ENCODE data around the gene ACOXL. TPM values are rescaled to one million over a fixed set of nuclear protein-coding genes. Genes with fewer than 3 reads are reported as not detected.
A peak's percentile ranks its signal among the peaks of the same experiment; 100 is the strongest.

ACOXL gene
- total and polyA plus RNA-seq, 3 experiments from 2014 or later = 0.27 TPM; not detected in 2

GRCh38 chr2:111111101-111111755 lies 378.9 kb downstream of the ACOXL start:
- Mint-ChIP-seq H3K36me3 (peaks cover 0 to 4% (median under 1%) of the 10 kb centered on the region in 3 donors), H3K9me3 (no peaks in the 10 kb centered on the region), H3K27me3 (peaks cover 20 to 63% of the 10 kb centered on the region in 2 donors), H3K27ac (no peak overlapping the region), H3K4me1 (peaks cover 0 to 3% (median under 1%) of the 10 kb centered on the region in 3 donors), H3K4me3 (no peak overlapping the region)
- Histone ChIP-seq H3K27me3 (ENCODE audit: insufficient read depth, low read length, poor library complexity, severe bottlenecking) (peaks cover 4% of the 10 kb centered on the region), H3K36me3 (ENCODE audit: insufficient read depth, low read length) (no peaks in the 10 kb centered on the region), H3K27ac (ENCODE audit: low read depth, low read length) (no peak overlapping the region), H3K4me3 (ENCODE audit: low read length) (no peak overlapping the region), H3K9me3 (ENCODE audit: low read length) (no peaks in the 10 kb centered on the region), H3K4me1 (ENCODE audit: insufficient read depth, low read length) (no peaks in the 10 kb centered on the region)
- POLR2A ChIA-PET = no interaction called here
- no peak for DNase-seq
- CTCF ChIA-PET = no interaction called here

- ChIA-PET POLR2A (no interaction called here), CTCF (interaction anchor here (1.6 kb wide), 1 partner anchor 302 kb away, joined by 3 read pairs; no protein-coding TSS in a partner anchor)
- H3K4me1 Mint-ChIP-seq = peaks cover 24 to 28% (median 26%) of the 10 kb centered on the region in 3 donors
- Histone ChIP-seq H3K9me3 (ENCODE audit: low read length) (no peaks in the 10 kb centered on the region), H3K4me1 (ENCODE audit: insufficient read depth, low read length) (peaks cover 21% of the 10 kb centered on the region), H3K4me3 (ENCODE audit: low read length) (no peak overlapping the region), H3K27me3 (ENCODE audit: insufficient read depth, low read length, poor library complexity, severe bottlenecking) (peaks cover 21% of the 10 kb centered on the region), H3K36me3 (ENCODE audit: insufficient read depth, low read length) (no peaks in the 10 kb centered on the region), H3K27ac (ENCODE audit: low read depth, low read length) (no peak overlapping the region)
- H3K27ac Mint-ChIP-seq = peak overlapping the region in 1 of 8 donors; percentile 2
- no peak for DNase-seq
- H3K36me3 Mint-ChIP-seq = peaks cover 0 to 4% (median 0%) of the 10 kb centered on the region in 3 donors
- H3K9me3 Mint-ChIP-seq = no peaks in the 10 kb centered on the region
- H3K27me3 Mint-ChIP-seq = peaks cover 33 to 79% of the 10 kb centered on the region in 2 donors
- H3K4me3 Mint-ChIP-seq = no peak overlapping the region
These were observed 381.5 kb downstream of the ACOXL start for GRCh38 chr2:111113838-111114237.

- peaks cover 31% of the 10 kb centered on the region for H3K27me3 ChIP-seq (ENCODE audit: insufficient read depth, low read length, poor library complexity, severe bottlenecking)
- CTCF ChIA-PET = interaction anchor here (1.4 to 2.5 kb wide), 3 partner anchors 10 to 308 kb away, joined by 4 to 12 read pairs (median 6); no protein-coding TSS in a partner anchor
These were observed 383.8 kb downstream of the ACOXL start for GRCh38 chr2:111116011-111116746.

GRCh38 chr2:111116843-111117597 lies 384.6 kb downstream of the ACOXL start:
- peak; percentile 32 to 78 (median 55) for DNase-seq
- peaks cover 31% of the 10 kb centered on the region for H3K27me3 ChIP-seq (ENCODE audit: insufficient read depth, low read length, poor library complexity, severe bottlenecking)
- Mint-ChIP-seq H3K36me3 (peaks cover 0 to 10% (median 4%) of the 10 kb centered on the region in 3 donors), H3K4me3 (peak overlapping the region; percentile 79 to 96 (median 87)), H3K9me3 (no peaks in the 10 kb centered on the region), H3K4me1 (peaks cover 31 to 42% (median 37%) of the 10 kb centered on the region in 3 donors), H3K27ac (peak overlapping the region in 5 of 8 donors; percentile 3 to 76 (median 28)), H3K27me3 (peaks cover 33 to 65% of the 10 kb centered on the region in 2 donors)
- no peak overlapping the region for H3K27ac ChIP-seq (ENCODE audit: low read depth, low read length)
- CTCF ChIA-PET = interaction anchor here (0.7 to 2.5 kb wide), 9 partner anchors 9 to 309 kb away, joined by 3 to 12 read pairs (median 4); no protein-coding TSS in a partner anchor
- H3K4me3 ChIP-seq (ENCODE audit: low read length) = peak overlapping the region; percentile 65
- POLR2A ChIA-PET = no interaction called here
- H3K36me3 ChIP-seq (ENCODE audit: insufficient read depth, low read length) = no peaks in the 10 kb centered on the region
- H3K4me1 ChIP-seq (ENCODE audit: insufficient read depth, low read length) = peaks cover 33% of the 10 kb centered on the region
- no peaks in the 10 kb centered on the region for H3K9me3 ChIP-seq (ENCODE audit: low read length)

More at GRCh38 chr2:111116011-111116746, 383.8 kb downstream of the ACOXL start:
- Mint-ChIP-seq H3K9me3 (no peaks in the 10 kb centered on the region), H3K27me3 (peaks cover 34 to 69% of the 10 kb centered on the region in 2 donors), H3K36me3 (peaks cover 0 to 5% (median 4%) of the 10 kb centered on the region in 3 donors), H3K27ac (peak overlapping the region in 3 of 8 donors; percentile 15 to 44 (median 31)), H3K4me3 (peak overlapping the region in 5 of 7 donors; percentile 20 to 87 (median 79)), H3K4me1 (peaks cover 31 to 42% (median 37%) of the 10 kb centered on the region in 3 donors)
- no peaks in the 10 kb centered on the region for H3K36me3 ChIP-seq (ENCODE audit: insufficient read depth, low read length)
- H3K27ac ChIP-seq (ENCODE audit: low read depth, low read length) = no peak overlapping the region
- POLR2A ChIA-PET = no interaction called here
- H3K4me3 ChIP-seq (ENCODE audit: low read length) = no peak overlapping the region
- H3K9me3 ChIP-seq (ENCODE audit: low read length) = no peaks in the 10 kb centered on the region
- H3K4me1 ChIP-seq (ENCODE audit: insufficient read depth, low read length) = peaks cover 33% of the 10 kb centered on the region
- no peak for DNase-seq

GRCh38 chr2:111117598-111118480 lies 385.5 kb downstream of the ACOXL start:
- peaks cover 0 to 12% (median 0%) of the 10 kb centered on the region in 3 donors for H3K36me3 Mint-ChIP-seq
- peaks cover 33 to 58% of the 10 kb centered on the region in 2 donors for H3K27me3 Mint-ChIP-seq
- peak overlapping the region in 7 of 8 donors; percentile 16 to 91 (median 74) for H3K27ac Mint-ChIP-seq
- Histone ChIP-seq H3K27me3 (ENCODE audit: insufficient read depth, low read length, poor library complexity, severe bottlenecking) (peaks cover 31% of the 10 kb centered on the region), H3K27ac (ENCODE audit: low read depth, low read length) (no peak overlapping the region), H3K9me3 (ENCODE audit: low read length) (no peaks in the 10 kb centered on the region), H3K4me1 (ENCODE audit: insufficient read depth, low read length) (peaks cover 33% of the 10 kb centered on the region), H3K4me3 (ENCODE audit: low read length) (peak overlapping the region; percentile 65), H3K36me3 (ENCODE audit: insufficient read depth, low read length) (no peaks in the 10 kb centered on the region)
- CTCF ChIA-PET = interaction anchor here (0.7 to 2.5 kb wide), 9 partner anchors 8 to 310 kb away, joined by 3 to 12 read pairs (median 4); no protein-coding TSS in a partner anchor
- peak in 2 of 5 donors; percentile 25 to 49 for DNase-seq
- peaks cover 31 to 42% (median 37%) of the 10 kb centered on the region in 3 donors for H3K4me1 Mint-ChIP-seq
- POLR2A ChIA-PET = no interaction called here
- H3K4me3 Mint-ChIP-seq = peak overlapping the region; percentile 83 to 96 (median 90)
- H3K9me3 Mint-ChIP-seq = no peaks in the 10 kb centered on the region

GRCh38 chr2:111118481-111118980 lies 386.2 kb downstream of the ACOXL start:
- no peaks in the 10 kb centered on the region for H3K9me3 ChIP-seq (ENCODE audit: low read length)
- H3K4me3 ChIP-seq (ENCODE audit: low read length) = peak overlapping the region; percentile 65
- H3K27ac Mint-ChIP-seq = peak overlapping the region in 7 of 8 donors; percentile 16 to 91 (median 74)
- peaks cover 31% of the 10 kb centered on the region for H3K27me3 ChIP-seq (ENCODE audit: insufficient read depth, low read length, poor library complexity, severe bottlenecking)
- peak overlapping the region; percentile 83 to 96 (median 90) for H3K4me3 Mint-ChIP-seq
- H3K36me3 ChIP-seq (ENCODE audit: insufficient read depth, low read length) = no peaks in the 10 kb centered on the region
- DNase-seq = peak in 1 of 5 donors; percentile 44
- peaks cover 34 to 45% (median 41%) of the 10 kb centered on the region in 3 donors for H3K4me1 Mint-ChIP-seq
- peaks cover 0 to 16% (median 0%) of the 10 kb centered on the region in 3 donors for H3K36me3 Mint-ChIP-seq
- POLR2A ChIA-PET = no interaction called here
- H3K9me3 Mint-ChIP-seq = no peaks in the 10 kb centered on the region
- peaks cover 33 to 52% of the 10 kb centered on the region in 2 donors for H3K27me3 Mint-ChIP-seq
- peaks cover 36% of the 10 kb centered on the region for H3K4me1 ChIP-seq (ENCODE audit: insufficient read depth, low read length)
- CTCF ChIA-PET = interaction anchor here (2.2 to 2.5 kb wide), 2 partner anchors 7 to 306 kb away, joined by 6 to 12 read pairs; no protein-coding TSS in a partner anchor
- H3K27ac ChIP-seq (ENCODE audit: low read depth, low read length) = no peak overlapping the region

Measured in CD8-positive, alpha-beta memory T cell (primary cell).